Measurements from ENCODE around the gene SINHCAF. TPM values are rescaled to one million over a fixed set of nuclear protein-coding genes. Genes with fewer than 3 reads are reported as not detected.

The SINHCAF gene
- total RNA-seq, 1 donor from 2014 or later, result 154 TPM

DNA sequence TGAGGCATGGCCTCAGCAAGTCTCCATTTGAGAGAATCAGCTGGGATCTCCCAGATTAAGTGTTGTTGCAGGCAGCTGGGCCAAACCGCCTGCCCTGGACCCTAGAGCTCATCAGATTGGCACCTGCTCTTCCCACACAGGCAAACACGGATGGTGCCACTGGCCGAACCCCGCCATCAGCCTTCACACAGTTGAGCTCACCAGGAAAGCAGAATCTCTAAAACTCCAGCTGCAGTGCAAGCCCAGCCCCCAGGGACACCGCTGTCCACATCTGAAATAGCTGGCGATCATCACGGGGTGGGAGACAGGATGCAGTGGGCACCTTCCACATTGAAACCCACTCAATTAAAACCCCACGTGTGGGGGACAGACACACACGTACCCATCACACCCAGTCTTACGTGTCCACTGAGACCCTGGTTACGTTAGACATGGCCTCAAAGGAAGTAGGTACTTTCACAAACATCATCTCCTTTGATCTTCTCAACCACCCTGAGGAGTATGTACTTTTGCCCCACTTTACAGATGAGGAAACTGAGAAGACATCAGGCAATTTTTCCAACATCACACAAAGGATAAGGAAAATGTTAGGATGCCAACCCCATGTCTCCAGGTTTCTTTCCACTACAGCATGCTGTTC, 88.8 kb downstream of the SINHCAF start:
- H3K27ac Mint-ChIP-seq, result peak overlapping the region; percentile 42
- no peaks in the 10 kb centered on the region for H3K9me3 Mint-ChIP-seq
- TF ChIP-seq CTCF (conservative IDR thresholded peaks at IDR 0.05), result no peak
- no peaks in the 10 kb centered on the region for H3K36me3 Mint-ChIP-seq
- H3K27me3 Mint-ChIP-seq, result peaks cover 39% of the 10 kb centered on the region
- no peak for DNase-seq (ENCODE audit: extremely low spot score, unreplicated experiment)
- peaks cover 10% of the 10 kb centered on the region for H3K4me1 Mint-ChIP-seq (ENCODE audit: unreplicated experiment)
- H3K4me3 Mint-ChIP-seq, result no peak overlapping the region

DNA sequence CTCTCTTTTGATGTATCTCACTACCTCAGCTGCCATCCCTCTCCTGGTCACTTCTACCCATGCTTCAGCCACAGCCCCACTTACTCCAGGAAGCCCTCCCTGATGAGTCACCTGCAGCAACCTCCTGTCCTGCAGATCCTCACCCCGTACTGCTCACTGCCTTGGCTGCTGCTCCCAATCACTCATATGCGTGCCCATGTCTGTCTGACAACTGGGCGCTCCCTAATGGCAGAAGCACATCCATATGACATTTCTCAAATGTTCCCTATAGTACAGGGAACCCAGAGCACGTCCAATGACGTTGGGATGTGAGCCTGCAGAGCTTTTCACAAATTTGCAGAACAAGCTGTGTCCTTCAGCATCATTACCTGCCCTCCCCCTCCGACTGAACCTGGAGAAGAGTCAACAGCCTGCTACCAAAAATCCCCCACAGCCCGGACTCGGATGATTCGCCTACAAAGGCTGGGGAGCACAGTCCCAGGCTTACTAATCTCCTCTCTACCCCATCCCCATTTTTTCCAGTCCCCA, 90.0 kb downstream of the SINHCAF start:
- no peak for TF ChIP-seq CTCF (conservative IDR thresholded peaks at IDR 0.05)
- no peaks in the 10 kb centered on the region for H3K36me3 Mint-ChIP-seq
- H3K27ac Mint-ChIP-seq, result peak overlapping the region; percentile 62
- H3K27me3 Mint-ChIP-seq, result peaks cover 32% of the 10 kb centered on the region
- DNase-seq (ENCODE audit: extremely low spot score, unreplicated experiment), result no peak
- H3K9me3 Mint-ChIP-seq, result no peaks in the 10 kb centered on the region
- H3K4me1 Mint-ChIP-seq (ENCODE audit: unreplicated experiment), result peaks cover 10% of the 10 kb centered on the region
- no peak overlapping the region for H3K4me3 Mint-ChIP-seq

DNA sequence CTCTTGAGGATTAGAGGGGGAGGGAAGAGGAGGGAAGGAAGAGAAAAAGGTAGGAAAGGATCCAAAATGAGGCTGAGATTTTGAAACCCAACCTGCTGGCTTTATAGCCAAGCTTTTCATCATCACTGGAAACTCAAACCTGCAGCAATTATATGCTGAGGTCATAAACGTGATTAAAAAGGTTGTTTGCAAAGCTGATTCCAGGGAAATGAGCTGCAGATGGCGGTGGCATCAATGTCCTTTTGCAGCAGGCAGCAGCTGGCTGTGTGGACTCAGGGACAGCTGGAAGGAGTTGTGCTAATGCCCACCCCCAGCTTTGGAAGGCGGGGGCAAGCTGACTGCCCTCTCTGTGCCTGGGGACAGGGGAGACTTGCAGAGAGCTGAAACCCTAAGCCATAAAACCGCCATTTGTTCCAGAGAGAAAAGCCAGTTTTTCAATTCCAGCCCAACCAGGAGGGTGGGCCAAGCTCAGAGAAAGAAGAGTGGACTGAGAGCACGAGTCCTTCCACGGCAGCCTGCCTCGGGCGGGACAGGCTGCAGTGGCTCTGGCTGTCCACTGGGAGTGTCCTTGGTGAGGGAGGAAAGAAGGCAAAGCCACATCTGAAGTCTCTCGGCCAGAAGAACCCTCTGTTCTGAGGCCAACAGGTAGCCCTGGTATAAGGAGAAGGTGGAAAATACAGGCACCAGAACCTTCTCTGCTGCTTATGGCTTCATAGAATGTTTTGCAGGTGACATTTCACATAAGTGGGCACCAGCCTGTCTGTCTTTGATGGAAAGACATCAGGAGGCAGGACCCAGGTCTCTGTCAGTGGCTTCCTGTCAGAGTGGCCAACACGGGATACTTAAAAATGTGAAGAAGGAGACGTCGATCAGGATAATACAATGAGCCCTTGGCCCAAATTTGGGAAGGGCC, 90.7 kb downstream of the SINHCAF start:
- TF ChIP-seq CTCF (conservative IDR thresholded peaks at IDR 0.05), result peak; percentile 75
- Mint-ChIP-seq H3K36me3 (no peaks in the 10 kb centered on the region), H3K4me3 (no peak overlapping the region), H3K27me3 (peaks cover 27% of the 10 kb centered on the region), H3K9me3 (no peaks in the 10 kb centered on the region), H3K4me1 (ENCODE audit: unreplicated experiment) (peaks cover 10% of the 10 kb centered on the region), H3K27ac (peak overlapping the region; percentile 62)
- DNase-seq (ENCODE audit: extremely low spot score, unreplicated experiment), result no peak

DNA sequence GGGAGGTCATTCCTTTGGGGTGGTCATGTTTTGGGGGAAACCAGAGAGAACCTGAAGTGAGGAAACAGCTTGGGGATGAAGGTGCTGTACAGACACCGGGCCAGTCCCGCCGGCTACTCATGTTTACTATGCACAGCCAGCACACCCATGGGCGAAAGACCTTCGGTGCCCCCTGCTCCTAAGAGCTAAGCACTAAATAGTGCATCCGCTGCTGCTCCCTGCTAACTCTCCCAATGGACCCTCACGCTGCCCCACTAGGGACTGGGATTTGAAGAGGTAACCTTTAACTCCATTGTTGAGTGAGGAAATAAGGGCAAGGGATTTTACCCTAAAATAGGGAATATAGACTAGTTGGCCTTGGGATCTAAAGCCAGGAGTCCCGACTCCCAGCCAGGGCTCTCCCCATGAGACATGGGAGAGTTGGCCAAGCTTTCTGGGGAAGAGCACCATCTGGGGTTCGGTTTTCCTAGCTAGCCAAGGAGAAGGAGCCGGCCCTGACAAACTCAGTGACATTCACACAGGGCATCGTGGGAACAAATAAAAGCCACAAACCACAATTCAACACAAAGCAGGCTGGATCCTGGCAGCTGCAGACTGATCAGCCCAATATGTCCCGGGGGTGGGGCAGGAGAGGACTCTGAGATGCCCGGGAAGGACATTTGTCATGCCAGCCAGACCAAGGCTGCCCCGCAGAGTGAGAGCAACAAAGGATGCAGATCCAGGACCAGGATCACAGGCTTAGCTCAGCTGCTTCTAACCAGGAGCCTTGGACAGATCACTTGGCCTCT, 91.7 kb downstream of the SINHCAF start:
- Mint-ChIP-seq H3K9me3 (no peaks in the 10 kb centered on the region), H3K27ac (no peak overlapping the region), H3K4me3 (no peak overlapping the region), H3K27me3 (peaks cover 27% of the 10 kb centered on the region), H3K4me1 (ENCODE audit: unreplicated experiment) (peaks cover 10% of the 10 kb centered on the region), H3K36me3 (no peaks in the 10 kb centered on the region)
- no peak for DNase-seq (ENCODE audit: extremely low spot score, unreplicated experiment)
- no peak for TF ChIP-seq CTCF (conservative IDR thresholded peaks at IDR 0.05)

GRCh38 chr12:31233061-31233730, 92.8 kb downstream of the SINHCAF start:
- Mint-ChIP-seq H3K4me1 (ENCODE audit: unreplicated experiment) (peaks cover 6% of the 10 kb centered on the region), H3K36me3 (no peaks in the 10 kb centered on the region), H3K27ac (no peak overlapping the region), H3K27me3 (peaks cover 22% of the 10 kb centered on the region), H3K4me3 (no peak overlapping the region), H3K9me3 (no peaks in the 10 kb centered on the region)
- DNase-seq (ENCODE audit: extremely low spot score, unreplicated experiment), result no peak
- TF ChIP-seq CTCF (conservative IDR thresholded peaks at IDR 0.05), result no peak

Data from type B pancreatic cell (in vitro differentiated cells).